ENCODE data around the gene CPNE2.

GRCh38 chr16:57196753-57197152 is 104.4 kb downstream of the CPNE2 start:
- TF ChIP-seq CTCF (IDR thresholded peaks at IDR 0.05), result no peak
- TF ChIP-seq POLR2A (IDR thresholded peaks at IDR 0.05), result no peak
